HCT116 (cell line): ENCODE data around the gene STYK1. TPM values are rescaled to one million over a fixed set of nuclear protein-coding genes. Genes with fewer than 3 reads are reported as not detected.

Experiments used
- ATAC-seq: fragments of 200-7000 bp; cut with Tn5 transposase; 2 replicates; pipeline ENCODE4 v1.9.1; 2020; ENCODE audit warnings: mild to moderate bottlenecking, moderate library complexity
- BruUV-seq: library from RNA; stranded (reverse); fragments of 400-500 nt; replicated peaks from 2 replicates; lab custom pipeline; 2021; lab: Mats Ljungman, UMichigan
- CTCF ChIA-PET: fragments of 300-600 bp; sonication (Branson Sonifier 250); formaldehyde crosslinking; loops from one replicate; lab custom pipeline; 2021; ENCODE audit warnings: antibody characterized with exemption; lab: Charles Lee
- POLR2A ChIA-PET: fragments of 300-600, 350-600 bp; sonication (Branson Sonifier 250); formaldehyde crosslinking; loops from one replicate; lab custom pipeline; 2021; ENCODE audit warnings: antibody characterized with exemption; lab: Charles Lee
- RAD21 ChIA-PET, 2 experiments: fragments of 300-600 bp; sonication (Branson Sonifier 250); formaldehyde crosslinking; loops; one replicate each; lab custom pipeline; 2023; ENCODE audit warnings: low total read pairs in 2 of 2; ENCODE audit not compliant: uncharacterized antibody in 2 of 2, unreplicated experiment in 2 of 2, low non-redundant PET in 1 of 2; lab: Charles Lee
- DNase-seq: peaks from one replicate; pipeline ENCODE4 v3.0.0-alpha.2; 2010; ENCODE audit warnings: low read depth, low spot score
- H2AFZ ChIP-seq: fragments of 200-600 bp; shearing (Covaris generic), sonication (generic); 2 replicates; pipeline ENCODE4 v1.6.1; 2017; ENCODE audit warnings: low read depth, mixed run types, mixed read lengths, antibody characterized with exemption, low read length; ENCODE audit not compliant: poor library complexity, severe bottlenecking
- H3K27ac ChIP-seq: 2 replicates; pipeline ENCODE4 v1.5.1; 2012; ENCODE audit warnings: low read depth, low read length
- H3K27me3 ChIP-seq: fragments of 200-600 bp; sonication (generic); 2 replicates; pipeline ENCODE4 v1.6.1; 2016; ENCODE audit warnings: mixed run types, low read length, mixed read lengths; ENCODE audit not compliant: insufficient read depth
- H3K36me3 ChIP-seq, 2 experiments: fragments of 200-500 bp in 1 of 2; fragments of 200-600 bp in 1 of 2; sonication (Bioruptor generic) in 1 of 2; sonication (generic) in 1 of 2; 2 replicates each; pipeline versions ENCODE4 v1.5.1 to v1.6.1; 2014 to 2016; ENCODE audit warnings: low read length in 2 of 2, inconsistent platforms in 1 of 2, mixed read lengths in 1 of 2, mixed run types in 1 of 2; ENCODE audit not compliant: insufficient read depth in 2 of 2, control insufficient read depth in 1 of 2
- H3K4me1 ChIP-seq, 2 experiments: fragments of 200-600 bp in 1 of 2; sonication (generic) in 1 of 2; 2 replicates each; pipeline versions ENCODE4 v1.5.1 to v1.6.1; 2012 to 2017; ENCODE audit warnings: low read length in 2 of 2, inconsistent platforms in 1 of 2, mild to moderate bottlenecking in 1 of 2, mixed read lengths in 1 of 2, mixed run types in 1 of 2, moderate library complexity in 1 of 2; ENCODE audit not compliant: insufficient read depth in 2 of 2, control insufficient read depth in 1 of 2
- H3K4me2 ChIP-seq: fragments of 200-600 bp; sonication (generic); 2 replicates; pipeline ENCODE4 v1.6.1; 2017; ENCODE audit warnings: mixed run types, low read length, mixed read lengths
- H3K4me3 ChIP-seq, 2 experiments: fragments of 200-600 bp in 1 of 2; sonication (generic) in 1 of 2; replicated peaks in 1 of 2; 2 replicates each; pipeline ENCODE4 v1.5.1; 2011 to 2016; ENCODE audit warnings: low read length in 2 of 2, control low read depth in 1 of 2, low read depth in 1 of 2, mild to moderate bottlenecking in 1 of 2, mixed read lengths in 1 of 2, mixed run types in 1 of 2
- H3K79me2 ChIP-seq: fragments of 200-600 bp; sonication (generic); 2 replicates; pipeline ENCODE4 v1.6.1; 2017; ENCODE audit warnings: mild to moderate bottlenecking, mixed run types, low read length, moderate library complexity, mixed read lengths; ENCODE audit not compliant: insufficient read depth
- H3K9ac ChIP-seq: fragments of 200-600 bp; sonication (generic); 2 replicates; pipeline ENCODE4 v1.6.1; 2016; ENCODE audit warnings: low read length, mixed read lengths
- H3K9me2 ChIP-seq: fragments of 200-600 bp; sonication (generic), shearing (Covaris generic); 2 replicates; pipeline ENCODE4 v1.6.1; 2017; ENCODE audit warnings: mixed run types, mild to moderate bottlenecking, moderate library complexity; ENCODE audit not compliant: insufficient read depth
- H3K9me3 ChIP-seq, 2 experiments: fragments of 200-500 bp in 1 of 2; fragments of 200-600 bp in 1 of 2; sonication (Bioruptor generic) in 1 of 2; sonication (generic) in 1 of 2; 2 replicates each; pipeline ENCODE4 v1.6.1; 2014 to 2017; ENCODE audit warnings: low read length in 2 of 2, mixed read lengths in 2 of 2, inconsistent platforms in 1 of 2, low read depth in 1 of 2, mild to moderate bottlenecking in 1 of 2, mixed run types in 1 of 2, moderate library complexity in 1 of 2; ENCODE audit not compliant: control insufficient read depth in 1 of 2, insufficient read depth in 1 of 2
- H4K20me1 ChIP-seq: fragments of 200-600 bp; sonication (generic), shearing (Covaris generic); 2 replicates; pipeline ENCODE4 v1.6.1; 2017; ENCODE audit warnings: mixed run types, mild to moderate bottlenecking, moderate library complexity; ENCODE audit not compliant: insufficient read depth
- CBX3 ChIP-seq: IDR thresholded peaks from 2 replicates; pipeline ENCODE4 v1.6.1; 2012; ENCODE audit warnings: low read depth
- CTCF ChIP-seq, 3 experiments: fragments of 200-600 bp in 1 of 3; sonication (generic) in 1 of 3; IDR thresholded peaks in 2 of 3; conservative IDR thresholded peaks in 1 of 3; 2 replicates each; pipeline ENCODE4 v1.5.1; 2012 to 2017; ENCODE audit warnings: low read depth in 2 of 3, low read length in 2 of 3, antibody characterized with exemption in 1 of 3, borderline replicate concordance in 1 of 3, control low read depth in 1 of 3, mild to moderate bottlenecking in 1 of 3, mixed read lengths in 1 of 3, mixed run types in 1 of 3, moderate library complexity in 1 of 3; ENCODE audit not compliant: insufficient read depth in 1 of 3
- EZH2 ChIP-seq: fragments of 200-600 bp; sonication (generic); IDR thresholded peaks from 2 replicates; pipeline ENCODE4 v1.6.1; 2017; ENCODE audit warnings: antibody characterized with exemption, mixed run types
- EZH2phosphoT487 ChIP-seq: fragments of 200-600 bp; IDR thresholded peaks from 2 replicates; pipeline ENCODE4 v1.6.1; 2018; ENCODE audit warnings: antibody characterized with exemption, borderline replicate concordance
- JUND ChIP-seq: IDR thresholded peaks from 2 replicates; pipeline ENCODE4 v1.6.1; 2012
- POLR2AphosphoS5 ChIP-seq: IDR thresholded peaks from 2 replicates; pipeline ENCODE4 v1.6.1; 2011; ENCODE audit warnings: mild to moderate bottlenecking, low read depth, low read length, moderate library complexity
- RAD21 ChIP-seq: IDR thresholded peaks from 2 replicates; pipeline ENCODE4 v1.6.1; 2012; ENCODE audit warnings: low read depth, mild to moderate bottlenecking
- SIN3A ChIP-seq: IDR thresholded peaks from 2 replicates; pipeline ENCODE4 v1.6.1; 2012; ENCODE audit warnings: low read depth
- ZNF274 ChIP-seq: fragments of 200-500 bp; sonication (Bioruptor generic); IDR thresholded peaks from 2 replicates; pipeline ENCODE4 v1.6.1; 2014; ENCODE audit warnings: mild to moderate bottlenecking, low read depth, low read length, inconsistent platforms
- intact Hi-C: fragments of 100-400 bp; cut with micrococcal nuclease; formaldehyde crosslinking; loops from 2 replicates; pipeline ENCODE4 v1.10.0; 2022
- total RNA-seq: library from RNA; stranded (reverse); gene quantifications from one replicate; pipeline ENCODE4 v1.2.1, GENCODE V29; 2021; ENCODE audit not compliant: unreplicated experiment

STYK1 gene
- total RNA-seq, 1 experiment from 2014 or later = 4.4 TPM

- Histone ChIP-seq H3K27ac (no peak overlapping the region), H3K4me1 (peaks cover 0 to 23% of the 10 kb centered on the region in 2 experiments; a peak in 3 of 4 replicates), H3K4me3 (no peak overlapping the region), H3K9me3 (no peaks in the 10 kb centered on the region), H3K27me3 (no peaks in the 10 kb centered on the region), H4K20me1 (no peaks in the 10 kb centered on the region), H2AFZ (no peak overlapping the region), H3K9ac (no peak overlapping the region), H3K9me2 (no peaks in the 10 kb centered on the region), H3K36me3 (peaks cover 5 to 6% of the 10 kb centered on the region in 2 experiments; a peak in 2 of 4 replicates), H3K79me2 (peaks cover 29% of the 10 kb centered on the region), H3K4me2 (no peak overlapping the region)
- TF ChIP-seq CTCF (IDR thresholded peaks at IDR 0.05 in 2 of 3, conservative IDR thresholded peaks at IDR 0.05 in 1 of 3; ENCODE audit: borderline replicate concordance in 1 of 3, insufficient read depth in 1 of 3, low read depth in 2 of 3, low read length in 2 of 3) = 0 out of 6 replicates have a peak, but pooled peaks of 2 of the 3 experiments have one; percentile 3 to 11
- no peak for TF ChIP-seq POLR2AphosphoS5
- TF ChIP-seq ZNF274 = no peak
- no peak for TF ChIP-seq CBX3
- TF ChIP-seq SIN3A = no peak
- no peak for TF ChIP-seq EZH2phosphoT487
- TF ChIP-seq EZH2 = no peak
- TF ChIP-seq RAD21 = no peak
- DNase-seq = no peak
- ChIA-PET RAD21 (no interaction called here), CTCF (no interaction called here), POLR2A (no interaction called here)
- BruUV-seq = no TSS peak
- ATAC-seq = no peak
- intact Hi-C loops = no loop called here
Observed at GRCh38 chr12:10615532-10615931, 58.3 kb downstream of the STYK1 start.

- intact Hi-C loops = loop anchor here (5.0 kb wide), 2 partner anchors 58 to 138 kb away; partner anchors contain the start of gene STYK1
Observed at GRCh38 chr12:10614056-10614370, 59.8 kb downstream of the STYK1 start.

More at GRCh38 chr12:10614056-10614370, 59.8 kb downstream of the STYK1 start:
- H3K4me2 ChIP-seq = peak overlapping the region; percentile 92
- peak overlapping the region; percentile 42 for H3K27ac ChIP-seq
- H3K36me3 ChIP-seq = peaks cover 10 to 18% of the 10 kb centered on the region in 2 experiments
- no TSS peak for BruUV-seq
- H3K27me3 ChIP-seq = no peaks in the 10 kb centered on the region
- DNase-seq (no peak), ATAC-seq (peak; percentile 26)
- H3K4me3 ChIP-seq = peak overlapping the region; percentile 71 to 92
- no peaks in the 10 kb centered on the region for H4K20me1 ChIP-seq
- H2AFZ ChIP-seq = peak overlapping the region; percentile 39
- RAD21 ChIA-PET = no interaction called here
- CTCF ChIA-PET = no interaction called here
- H3K9me3 ChIP-seq = no peaks in the 10 kb centered on the region
- no peaks in the 10 kb centered on the region for H3K9me2 ChIP-seq
- TF ChIP-seq JUND = no peak
- H3K79me2 ChIP-seq = peaks cover 36% of the 10 kb centered on the region
- H3K9ac ChIP-seq = peak overlapping the region; percentile 93
- POLR2A ChIA-PET = no interaction called here
- H3K4me1 ChIP-seq = peaks cover 0 to 23% of the 10 kb centered on the region in 2 experiments; a peak in 3 of 4 replicates
